Activated CD4-positive, alpha-beta T cell treated with anti-CD3 and anti-CD28 coated beads for 48 hours (primary cell): ENCODE results near the gene FGF12.

ENCODE experiments used
- DNase-seq: peaks from one replicate; pipeline ENCODE4 v3.0.0-alpha.2; 2020

The FGF12 gene

DNA sequence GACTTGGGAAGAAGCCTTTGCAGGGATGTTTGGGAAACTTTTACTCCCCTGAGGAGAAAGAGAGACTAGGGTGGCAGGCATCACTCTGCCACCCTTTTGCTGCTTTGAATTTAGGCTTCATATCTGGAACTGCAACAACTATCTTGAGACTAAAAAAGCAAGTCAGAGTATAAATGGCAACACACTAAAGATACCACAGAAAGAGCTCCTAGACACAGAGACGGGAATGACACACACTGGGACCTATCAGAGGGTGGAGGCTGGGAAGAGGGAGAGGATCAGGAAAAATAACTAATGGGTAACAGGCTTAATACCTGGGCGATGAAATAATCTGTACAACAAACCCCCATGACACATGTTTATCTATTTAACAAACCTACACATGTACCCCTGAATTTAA, 237.8 kb downstream of the FGF12 start:
- DNase-seq = no peak

DNA sequence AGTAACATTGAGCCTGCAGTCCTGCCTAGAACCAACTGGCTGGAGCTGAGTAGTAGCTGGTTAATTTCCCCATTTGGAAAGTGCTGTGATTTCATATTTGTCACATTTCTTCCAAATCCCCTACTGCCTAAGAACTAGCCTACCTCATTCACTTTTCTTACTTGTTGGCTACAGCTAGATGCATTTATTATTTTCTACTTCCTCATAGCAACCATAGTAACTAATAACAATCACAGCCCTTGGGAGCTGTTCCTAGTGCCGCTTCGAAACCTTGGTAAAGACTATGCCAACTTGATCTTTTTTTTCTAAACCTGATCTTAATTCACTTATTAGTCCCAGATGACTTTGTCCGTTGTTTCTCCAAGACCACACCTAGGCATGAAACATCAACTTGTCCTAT, 240.3 kb downstream of the FGF12 start:
- DNase-seq = no peak

DNA sequence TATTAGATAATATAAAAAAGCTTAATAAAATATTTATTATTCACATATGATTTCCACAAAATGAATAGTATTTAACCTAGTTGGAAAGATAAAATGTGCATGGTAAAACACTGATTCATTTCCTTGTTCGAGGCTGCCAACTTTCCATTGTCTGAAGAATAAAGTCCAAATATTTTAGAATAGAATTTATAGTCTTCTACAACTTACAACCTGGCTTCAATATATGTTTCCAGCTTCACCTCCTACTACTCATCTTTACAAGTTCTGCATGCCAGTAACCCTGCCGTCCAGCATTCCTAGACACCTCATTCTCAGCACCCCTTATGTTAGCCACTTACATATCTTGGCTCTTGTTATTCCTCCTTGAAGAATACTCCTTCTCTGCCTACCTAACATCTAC, 244.5 kb downstream of the FGF12 start:
- no peak for DNase-seq

DNA sequence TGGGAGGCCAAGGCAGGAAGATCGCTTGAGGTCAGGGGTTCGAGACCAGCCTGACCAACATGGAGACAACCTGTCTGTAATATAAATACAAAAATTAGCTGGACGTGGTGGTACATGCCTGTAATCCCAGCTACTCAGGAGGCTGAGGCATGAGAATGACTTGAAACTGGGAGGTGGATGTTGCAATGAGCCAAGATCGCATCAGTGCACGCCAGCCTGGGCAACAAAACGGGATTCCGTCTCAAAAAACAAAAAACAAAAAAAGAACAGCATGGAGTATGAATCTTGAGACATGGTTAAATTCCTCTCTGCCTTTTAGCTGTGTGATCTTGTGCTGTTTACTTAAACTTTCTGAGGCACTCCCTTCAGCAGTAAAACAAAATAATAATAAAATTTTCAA, 244.9 kb downstream of the FGF12 start:
- DNase-seq = no peak

DNA sequence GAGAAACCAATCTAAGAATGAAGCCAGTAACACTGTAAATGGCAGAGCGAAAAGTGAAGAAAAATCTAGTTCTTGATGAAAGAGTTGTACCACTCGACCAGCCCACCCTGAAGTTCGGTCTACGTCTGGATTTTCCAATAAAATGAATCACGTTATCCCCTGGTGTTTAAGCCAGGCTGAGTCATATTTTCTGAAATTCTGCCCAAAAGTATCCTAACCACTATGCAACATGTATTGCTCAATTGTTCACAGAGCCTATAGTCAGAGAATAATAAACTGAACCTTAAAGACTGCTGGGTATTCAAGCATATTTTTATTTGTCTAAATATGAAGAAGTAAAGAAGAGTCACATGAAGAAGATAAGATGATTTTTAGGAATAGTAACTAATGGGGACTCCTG, 245.7 kb downstream of the FGF12 start:
- no peak for DNase-seq

DNA sequence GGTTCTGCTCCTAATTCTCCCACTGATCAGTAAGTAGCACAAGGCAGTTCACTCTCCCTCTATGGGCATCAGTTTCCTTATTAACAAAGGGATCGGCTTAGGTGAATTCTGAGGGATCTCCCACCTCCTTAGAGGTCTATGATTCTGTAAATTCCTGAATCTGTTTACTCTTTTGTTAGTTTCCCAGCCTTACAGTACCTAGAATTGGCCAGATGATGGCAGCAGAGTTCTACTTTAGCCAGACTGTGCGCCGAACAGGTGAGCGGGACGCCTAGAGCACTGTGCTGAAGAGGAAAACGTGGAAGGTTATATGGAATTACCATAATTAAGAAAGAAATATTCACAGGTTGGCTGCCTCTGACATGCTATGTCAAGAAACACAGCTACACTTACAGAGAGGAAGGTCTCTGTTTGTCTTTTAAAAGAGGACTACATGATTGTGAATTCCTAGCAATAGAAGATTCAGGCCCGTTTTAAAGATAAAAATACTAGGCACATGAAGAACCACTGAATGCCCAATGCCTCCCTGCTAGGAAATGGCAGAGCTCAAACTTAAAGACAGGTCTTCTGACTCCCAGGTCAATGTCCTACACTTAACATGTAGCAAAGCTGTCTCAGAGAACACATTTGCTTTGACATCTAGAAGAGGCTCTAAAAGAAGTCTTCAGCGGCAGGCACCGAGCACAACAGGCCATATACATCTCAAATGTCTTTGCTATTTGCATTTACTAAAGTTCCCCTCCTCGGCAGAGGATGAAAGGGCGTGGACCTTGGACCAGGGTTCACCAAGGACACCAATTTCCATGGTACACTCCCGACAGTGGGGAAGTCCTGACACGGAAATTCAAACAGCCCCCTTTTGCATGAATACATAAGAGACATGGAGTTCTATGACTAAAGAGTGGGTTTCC, 259.9 kb downstream of the FGF12 start:
- peak; percentile 53 for DNase-seq

DNA sequence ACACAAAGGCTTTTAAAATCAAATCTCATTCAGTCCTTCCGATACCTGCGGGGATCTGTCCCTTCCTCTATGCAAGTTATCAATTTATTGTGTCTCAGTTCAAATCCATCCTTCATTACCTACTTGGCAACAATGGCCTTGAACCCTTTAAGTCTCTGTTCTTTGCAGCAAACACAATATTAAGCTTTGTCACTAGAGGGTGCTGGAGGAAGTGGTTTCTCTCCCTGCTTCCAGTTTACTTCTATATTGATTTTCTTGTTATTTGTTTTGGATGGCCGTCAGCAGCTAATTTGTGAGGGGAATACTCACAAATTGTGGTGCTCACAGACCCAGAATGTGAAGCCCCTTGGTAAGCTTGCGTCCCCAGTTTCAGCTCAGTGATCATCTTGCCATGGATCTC, 278.3 kb downstream of the FGF12 start:
- DNase-seq = no peak

DNA sequence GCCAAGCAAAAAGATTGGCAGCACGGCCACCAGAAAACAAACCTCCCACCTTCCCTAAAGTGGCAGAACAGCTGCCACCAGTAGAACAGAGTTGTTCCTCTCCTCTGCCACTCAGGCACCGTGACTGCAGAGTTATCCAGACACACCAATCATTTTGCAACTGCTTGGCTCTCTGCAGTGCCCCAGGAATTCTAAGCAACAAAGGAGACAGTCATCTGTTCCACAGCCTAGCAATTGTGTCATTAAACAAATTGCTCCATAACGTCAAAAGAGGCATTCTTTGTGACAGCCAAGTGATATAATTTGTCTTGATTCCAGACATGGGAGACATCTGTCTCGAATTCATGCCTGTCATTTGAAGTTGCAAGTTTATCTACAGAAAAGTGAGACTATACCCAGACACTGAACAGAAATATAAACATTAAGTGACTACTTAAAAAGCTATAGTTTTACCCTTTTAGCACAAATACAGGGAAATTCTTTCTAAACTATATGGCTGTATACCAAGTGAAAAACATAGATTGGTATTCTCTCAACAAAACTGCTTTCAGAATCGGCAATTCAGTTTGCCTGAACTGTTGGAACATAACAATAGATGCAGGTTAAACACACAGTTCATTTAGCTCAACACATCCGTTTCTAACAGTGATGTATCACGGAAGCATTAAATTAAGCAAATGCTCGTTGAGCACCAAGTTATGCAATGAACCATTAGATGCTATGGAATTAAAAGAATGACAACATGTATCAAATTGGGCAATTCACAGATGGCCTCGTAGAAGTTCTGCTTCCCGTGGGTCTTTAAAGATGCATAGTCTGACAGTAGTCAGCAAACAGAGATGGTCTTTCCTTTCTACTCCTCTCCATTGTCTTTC, 281.3 kb downstream of the FGF12 start:
- DNase-seq = no peak

DNA sequence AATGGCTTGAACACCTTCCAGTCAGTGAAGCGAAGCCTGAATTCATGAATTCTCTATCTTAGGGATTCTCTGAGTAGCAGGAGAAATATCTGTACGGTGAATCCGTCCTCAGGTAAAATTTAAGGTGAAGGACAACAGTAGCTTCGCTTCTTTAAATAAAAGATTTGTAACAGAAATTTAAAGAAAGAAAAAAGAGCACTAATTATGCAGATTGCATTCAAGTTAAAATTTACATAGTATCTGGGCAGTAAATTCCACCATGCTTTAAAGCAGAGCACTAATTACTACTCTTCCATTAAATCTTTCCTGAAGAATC, 282.6 kb downstream of the FGF12 start:
- no peak for DNase-seq

DNA sequence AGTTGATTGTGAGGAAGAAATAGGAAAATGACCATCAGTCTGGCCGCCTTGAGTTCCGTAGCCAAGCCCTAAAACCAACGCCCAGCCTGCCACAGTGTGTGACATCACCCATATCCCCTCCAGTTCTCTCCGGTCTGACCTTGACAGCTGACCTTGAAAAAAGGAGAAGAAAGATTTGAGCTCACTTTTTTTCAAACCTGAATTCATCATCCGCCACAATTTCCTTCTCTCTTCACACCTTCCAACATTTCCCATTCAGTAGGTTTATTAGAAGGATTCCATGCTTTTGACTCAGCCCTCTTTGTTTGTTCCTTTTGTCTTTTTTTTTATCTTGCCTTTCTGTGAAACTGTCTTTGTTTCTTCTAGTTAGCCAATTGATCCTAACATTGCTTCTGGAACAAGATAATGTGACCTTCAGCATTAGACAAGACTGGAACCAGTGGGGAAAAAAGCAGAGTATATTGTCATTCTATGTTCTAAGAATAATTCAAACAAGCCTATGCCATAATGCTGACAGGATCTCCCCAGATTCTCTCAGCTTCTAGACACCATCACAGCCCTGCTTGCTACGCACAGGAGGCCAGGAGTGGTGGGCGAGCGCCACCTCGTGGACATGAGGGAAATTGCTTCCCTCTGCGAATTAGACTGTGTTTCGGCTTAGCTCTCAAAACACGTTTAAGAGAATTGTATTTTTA, 283.1 kb downstream of the FGF12 start:
- peak; percentile 71 for DNase-seq

DNA sequence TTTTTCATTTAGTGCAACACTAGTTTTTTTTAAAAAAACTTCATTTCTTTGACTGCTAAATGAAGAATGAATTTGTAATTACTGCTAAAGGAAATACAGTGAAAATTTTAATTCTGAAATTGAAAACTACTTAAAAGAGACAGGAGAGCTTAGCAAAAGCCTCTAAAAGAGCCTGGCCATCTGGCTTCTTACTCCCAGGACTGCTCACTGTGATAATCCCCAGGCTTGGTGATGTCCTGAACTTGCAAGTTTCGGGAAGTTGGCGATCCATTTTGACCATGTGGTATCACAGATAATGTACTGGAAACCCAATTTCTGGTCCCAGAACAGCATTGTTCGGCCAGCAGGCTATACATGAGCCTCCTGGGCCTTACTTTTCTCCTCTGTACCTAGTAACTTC, 292.1 kb downstream of the FGF12 start:
- no peak for DNase-seq

DNA sequence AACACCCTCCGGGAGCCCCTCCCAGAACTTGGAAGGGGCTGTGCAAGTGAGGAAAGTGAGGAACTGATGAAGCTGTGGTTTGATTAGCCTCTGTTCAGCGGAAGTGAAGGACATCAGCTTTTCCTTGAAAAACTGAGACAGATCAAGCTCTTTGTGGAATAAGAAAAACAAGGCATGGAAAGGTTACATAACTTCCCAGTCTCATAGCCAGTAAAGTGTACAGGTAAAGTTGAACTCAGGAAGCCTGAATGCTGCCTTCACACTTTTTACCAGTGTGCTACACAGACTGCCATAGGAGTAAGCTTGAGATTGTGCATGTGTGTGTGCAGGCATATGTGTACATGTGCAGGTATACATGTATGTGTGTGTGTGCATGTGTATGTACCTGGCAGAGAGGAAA, 293.2 kb downstream of the FGF12 start:
- DNase-seq = no peak

DNA sequence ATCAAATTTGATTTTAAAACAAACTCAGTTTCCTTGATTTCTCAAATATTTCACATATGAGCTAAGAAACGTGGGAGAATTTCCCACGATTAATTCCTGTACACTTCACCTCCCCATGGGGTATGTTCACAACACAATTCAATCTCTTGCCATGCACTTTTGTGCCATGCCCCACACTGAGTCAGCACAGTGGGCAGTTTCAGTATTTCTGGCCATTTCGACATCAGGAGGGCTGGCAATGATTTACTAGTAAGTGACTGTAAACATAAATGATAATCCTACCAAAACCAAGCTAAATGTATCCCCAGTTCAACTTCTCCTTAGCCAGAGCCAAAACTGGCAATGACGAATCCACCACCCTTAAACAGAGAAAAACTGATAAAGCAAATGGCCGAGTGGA, 293.6 kb downstream of the FGF12 start:
- DNase-seq = no peak

DNA sequence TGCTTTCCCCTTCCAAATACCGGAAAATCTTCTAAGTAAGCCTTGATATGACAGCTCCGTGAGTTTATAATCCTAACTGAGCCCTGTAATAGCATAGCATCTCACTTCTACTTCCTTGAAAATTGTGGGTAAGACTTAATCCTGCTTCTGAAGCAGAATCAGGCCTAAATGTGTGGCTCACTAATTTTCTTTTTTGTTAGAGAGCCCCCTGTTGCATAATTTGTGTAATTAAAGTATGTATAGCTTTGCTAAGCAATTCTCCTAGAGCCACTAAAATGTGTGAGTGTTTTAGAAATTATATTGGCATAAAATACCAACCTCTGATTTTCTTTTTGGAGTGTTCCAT, 304.4 kb downstream of the FGF12 start:
- no peak for DNase-seq

DNA sequence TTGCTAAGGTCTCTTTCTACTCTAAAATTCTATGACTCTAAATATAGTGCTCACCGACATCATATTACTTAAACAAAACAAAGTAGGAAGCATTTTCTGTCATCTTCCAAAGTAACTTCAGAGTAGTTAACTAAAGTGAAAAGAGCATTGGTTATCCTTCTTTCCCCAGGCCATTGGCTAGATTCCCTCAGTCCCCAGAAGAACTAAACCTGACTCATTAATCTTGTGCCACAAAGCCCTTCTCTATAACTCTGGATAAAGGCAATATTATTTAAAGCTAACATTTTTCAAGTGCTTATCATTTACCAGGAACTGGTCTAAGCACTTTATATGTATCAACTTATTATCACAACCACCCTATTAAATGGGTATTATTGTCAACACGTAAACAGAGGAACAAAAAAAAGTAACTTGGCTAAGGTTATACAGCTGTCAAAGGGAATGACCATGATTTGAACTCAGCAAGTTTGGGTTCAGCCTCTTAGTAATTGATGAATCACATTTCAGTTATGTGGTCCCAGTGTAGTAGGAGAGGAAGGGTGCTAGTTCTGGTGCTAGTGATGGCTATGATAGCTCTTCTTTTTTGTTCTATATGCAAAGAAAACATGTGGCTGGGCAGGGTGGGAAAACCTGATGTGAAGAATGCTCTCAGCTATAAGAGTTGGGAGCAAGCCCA, 304.9 kb downstream of the FGF12 start:
- no peak for DNase-seq

DNA sequence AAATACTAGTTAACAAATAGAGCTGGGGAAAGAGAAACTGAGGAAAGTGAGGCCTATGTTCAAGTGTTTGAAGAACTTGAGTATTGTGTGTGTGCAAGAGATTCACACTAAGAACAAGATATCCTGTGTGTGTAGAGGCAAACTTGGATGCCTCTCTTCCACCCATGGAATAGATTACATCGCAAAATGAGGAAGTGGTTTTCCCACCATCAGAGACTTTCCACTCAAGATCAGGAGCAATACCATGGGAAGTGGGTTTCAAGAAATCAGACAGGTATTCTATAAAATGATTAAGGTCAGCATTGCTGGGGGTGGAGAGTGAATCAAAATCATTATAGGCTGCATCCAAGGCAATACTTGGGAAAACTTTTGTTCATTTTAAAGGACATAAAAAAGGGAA, 308.0 kb downstream of the FGF12 start:
- DNase-seq = no peak

DNA sequence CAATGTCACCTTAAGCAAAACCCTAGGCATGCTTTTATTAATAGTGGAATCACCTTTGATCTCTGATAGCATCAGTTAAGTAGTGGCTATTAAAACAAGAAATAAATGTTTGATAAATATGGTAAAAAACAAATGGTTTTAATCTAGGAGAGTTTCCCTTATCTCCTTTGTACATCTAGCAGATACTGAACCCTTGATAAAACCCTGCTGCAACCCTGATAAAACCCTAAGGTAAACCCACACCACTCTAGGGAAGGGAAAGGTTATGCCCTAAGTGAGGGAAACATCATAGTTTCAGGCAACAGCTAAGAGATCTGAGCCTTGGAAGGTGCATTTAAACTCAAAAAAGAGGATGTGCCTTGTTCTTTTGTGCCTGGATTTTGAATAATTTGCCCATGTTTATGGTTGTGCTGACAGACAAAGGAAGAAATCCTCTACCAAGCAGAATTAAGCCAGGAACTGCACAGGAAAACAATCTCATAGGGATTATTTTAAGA, 309.7 kb downstream of the FGF12 start:
- no peak for DNase-seq

DNA sequence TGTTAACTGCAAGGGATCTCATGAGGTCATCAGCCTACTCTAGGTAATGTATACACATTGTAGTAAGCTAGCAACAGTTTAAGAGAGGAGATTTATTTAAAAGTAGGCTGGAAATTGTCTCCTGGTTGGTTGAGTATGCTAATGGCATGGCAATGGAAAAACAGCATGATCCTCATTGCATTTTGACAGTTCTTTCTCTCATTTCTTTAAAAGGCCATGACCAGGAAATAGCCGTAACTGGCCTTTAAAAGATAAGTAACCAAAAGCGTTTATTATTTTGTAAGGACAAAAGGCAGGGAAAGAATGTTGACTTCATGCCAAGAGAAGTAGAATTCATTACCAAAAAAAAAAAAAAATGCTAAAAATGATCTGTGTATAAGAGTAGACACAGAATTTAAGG, 310.3 kb downstream of the FGF12 start:
- no peak for DNase-seq

DNA sequence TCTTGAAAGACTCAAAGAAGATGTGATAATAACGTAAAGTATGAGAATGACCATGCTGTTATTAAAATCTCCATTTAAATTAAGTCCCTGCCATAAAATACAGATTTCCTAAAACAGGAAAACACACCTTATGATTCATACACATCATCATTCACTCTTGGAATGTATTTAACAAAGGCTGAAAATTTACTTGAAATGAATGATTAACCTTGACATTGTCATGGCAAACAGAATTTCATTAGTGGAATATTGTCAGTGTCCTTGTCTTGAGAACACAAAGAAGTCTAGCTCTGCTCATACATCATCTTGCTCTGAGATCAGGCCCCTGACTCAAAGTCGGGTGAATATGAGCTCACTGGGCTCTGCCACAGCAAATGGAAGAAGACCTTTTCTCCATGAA, 313.9 kb downstream of the FGF12 start:
- no peak for DNase-seq

DNA sequence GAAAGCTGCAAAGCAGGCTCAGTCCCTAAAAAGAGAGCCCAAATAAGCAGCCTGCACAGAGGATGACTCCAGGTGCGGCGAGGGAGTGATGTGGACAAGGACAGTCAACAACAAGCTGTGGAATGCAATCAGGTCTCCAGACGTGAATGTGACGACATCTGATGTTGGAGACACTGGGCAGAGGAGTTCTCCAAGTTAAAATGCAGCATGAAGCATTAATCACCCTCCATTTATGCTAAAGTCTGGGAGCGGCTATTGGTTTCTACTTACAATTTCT, 316.7 kb downstream of the FGF12 start:
- DNase-seq = no peak

DNA sequence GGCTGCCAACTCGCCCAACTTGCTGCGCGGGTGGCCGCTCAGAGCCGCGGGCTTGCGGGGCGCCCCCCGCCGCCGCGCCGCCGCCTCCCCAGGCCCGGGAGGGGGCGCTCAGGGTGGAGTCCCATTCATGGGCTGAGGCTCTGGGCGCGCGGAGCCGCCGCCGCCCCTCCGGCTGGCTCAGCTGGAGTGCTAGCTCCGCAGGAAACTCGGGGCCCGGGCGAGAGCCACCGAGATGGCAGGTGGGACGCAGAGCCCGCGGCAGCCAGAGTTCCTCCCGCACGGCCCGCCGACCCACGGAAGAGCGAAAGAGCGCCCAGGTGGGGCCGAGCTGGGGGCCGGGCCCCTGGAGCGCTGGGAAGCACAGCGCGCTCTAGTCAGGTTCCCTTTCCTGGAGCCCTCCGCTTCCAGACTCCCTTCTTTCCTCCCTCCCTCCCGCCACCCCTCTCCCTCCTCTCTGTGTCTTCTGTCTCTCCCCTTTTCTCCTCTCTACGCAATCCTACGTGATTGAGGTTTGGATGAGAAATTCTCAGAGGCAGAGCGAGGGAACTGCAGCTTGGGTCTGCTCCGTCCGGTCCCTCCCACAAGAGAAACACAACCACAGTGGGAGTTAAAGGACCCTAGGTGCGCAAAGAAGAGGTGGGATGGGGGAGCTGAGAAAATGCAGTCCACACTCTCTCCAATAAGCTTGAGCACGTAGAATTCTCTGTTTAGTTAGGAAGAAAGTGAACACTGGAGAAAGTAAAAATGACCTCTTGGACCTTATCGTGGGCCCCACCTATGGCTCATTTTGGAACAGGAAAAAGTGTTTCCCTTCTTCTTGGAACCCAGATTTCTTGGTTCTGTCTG, 317.3 kb downstream of the FGF12 start:
- DNase-seq = peak; percentile 3

DNA sequence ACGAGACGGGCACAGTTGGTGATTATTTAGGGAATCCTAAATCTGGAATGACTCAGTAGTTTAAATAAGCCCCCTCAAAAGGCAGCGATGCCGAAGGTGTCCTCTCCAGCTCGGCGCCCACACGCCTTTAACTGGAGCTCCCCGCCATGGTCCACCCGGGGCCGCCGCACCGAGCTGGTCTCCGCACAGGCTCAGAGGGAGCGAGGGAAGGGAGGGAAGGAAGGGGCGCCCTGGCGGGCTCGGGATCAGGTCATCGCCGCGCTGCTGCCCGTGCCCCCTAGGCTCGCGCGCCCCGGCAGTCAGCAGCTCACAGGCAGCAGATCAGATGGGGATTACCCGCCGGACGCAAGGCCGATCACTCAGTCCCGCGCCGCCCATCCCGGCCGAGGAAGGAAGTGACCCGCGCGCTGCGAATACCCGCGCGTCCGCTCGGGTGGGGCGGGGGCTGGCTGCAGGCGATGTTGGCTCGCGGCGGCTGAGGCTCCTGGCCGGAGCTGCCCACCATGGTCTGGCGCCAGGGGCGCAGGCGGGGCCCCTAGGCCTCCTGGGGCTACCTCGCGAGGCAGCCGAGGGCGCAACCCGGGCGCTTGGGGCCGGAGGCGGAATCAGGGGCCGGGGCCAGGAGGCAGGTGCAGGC, 318.0 kb downstream of the FGF12 start:
- peak; percentile 1 for DNase-seq
